Coronary artery (tissue), 2 donors: ENCODE results near the gene TRAPPC5.

Experiments used
- DNase-seq: peaks from one replicate; pipeline ENCODE4 v3.0.0-alpha.2; 2017; ENCODE audit warnings: low spot score
- H3K27ac ChIP-seq, 2 donors: fragments of 200-600 bp; sonication (generic); one replicate each; pipeline ENCODE4 v1.5.1; 2016 to 2019
- H3K4me3 ChIP-seq: fragments of 200-600 bp; sonication (generic); 2 replicates; pipeline ENCODE4 v1.5.1; 2016; ENCODE audit warnings: mild to moderate bottlenecking, moderate library complexity
- TF ChIP-seq, protein P1 (sequence below): fragments of 200-600 bp; sonication (generic); IDR thresholded peaks from one replicate; pipeline ENCODE4 v1.5.1; 2019; ENCODE audit warnings: antibody characterized with exemption

TRAPPC5 gene

DNA sequence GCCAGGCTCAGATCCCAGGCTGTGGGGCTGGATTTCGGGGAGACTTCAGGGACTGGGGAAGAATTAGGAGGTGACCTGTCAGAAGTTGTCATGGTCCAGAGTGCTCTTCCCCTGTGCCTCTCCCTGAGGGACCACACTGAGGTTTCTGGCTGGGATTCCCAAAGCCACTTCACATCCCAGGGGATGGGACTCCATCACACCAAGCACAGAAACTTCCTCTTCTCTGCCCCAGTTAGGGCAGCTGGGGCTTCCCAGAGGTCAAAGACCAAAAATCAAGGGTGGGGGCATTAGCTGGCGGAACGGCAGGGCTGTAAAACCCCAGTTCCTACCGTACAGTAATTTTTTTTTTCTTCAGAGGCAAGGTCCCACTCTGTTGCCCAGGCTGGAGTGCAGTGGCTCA is 13.9 kb downstream of the TRAPPC5 start:
- TF ChIP-seq, protein P1, sequence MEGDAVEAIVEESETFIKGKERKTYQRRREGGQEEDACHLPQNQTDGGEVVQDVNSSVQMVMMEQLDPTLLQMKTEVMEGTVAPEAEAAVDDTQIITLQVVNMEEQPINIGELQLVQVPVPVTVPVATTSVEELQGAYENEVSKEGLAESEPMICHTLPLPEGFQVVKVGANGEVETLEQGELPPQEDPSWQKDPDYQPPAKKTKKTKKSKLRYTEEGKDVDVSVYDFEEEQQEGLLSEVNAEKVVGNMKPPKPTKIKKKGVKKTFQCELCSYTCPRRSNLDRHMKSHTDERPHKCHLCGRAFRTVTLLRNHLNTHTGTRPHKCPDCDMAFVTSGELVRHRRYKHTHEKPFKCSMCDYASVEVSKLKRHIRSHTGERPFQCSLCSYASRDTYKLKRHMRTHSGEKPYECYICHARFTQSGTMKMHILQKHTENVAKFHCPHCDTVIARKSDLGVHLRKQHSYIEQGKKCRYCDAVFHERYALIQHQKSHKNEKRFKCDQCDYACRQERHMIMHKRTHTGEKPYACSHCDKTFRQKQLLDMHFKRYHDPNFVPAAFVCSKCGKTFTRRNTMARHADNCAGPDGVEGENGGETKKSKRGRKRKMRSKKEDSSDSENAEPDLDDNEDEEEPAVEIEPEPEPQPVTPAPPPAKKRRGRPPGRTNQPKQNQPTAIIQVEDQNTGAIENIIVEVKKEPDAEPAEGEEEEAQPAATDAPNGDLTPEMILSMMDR: no peak
- Histone ChIP-seq H3K27ac (no peak overlapping the region), H3K4me3 (no peak overlapping the region)
- DNase-seq: no peak

DNA sequence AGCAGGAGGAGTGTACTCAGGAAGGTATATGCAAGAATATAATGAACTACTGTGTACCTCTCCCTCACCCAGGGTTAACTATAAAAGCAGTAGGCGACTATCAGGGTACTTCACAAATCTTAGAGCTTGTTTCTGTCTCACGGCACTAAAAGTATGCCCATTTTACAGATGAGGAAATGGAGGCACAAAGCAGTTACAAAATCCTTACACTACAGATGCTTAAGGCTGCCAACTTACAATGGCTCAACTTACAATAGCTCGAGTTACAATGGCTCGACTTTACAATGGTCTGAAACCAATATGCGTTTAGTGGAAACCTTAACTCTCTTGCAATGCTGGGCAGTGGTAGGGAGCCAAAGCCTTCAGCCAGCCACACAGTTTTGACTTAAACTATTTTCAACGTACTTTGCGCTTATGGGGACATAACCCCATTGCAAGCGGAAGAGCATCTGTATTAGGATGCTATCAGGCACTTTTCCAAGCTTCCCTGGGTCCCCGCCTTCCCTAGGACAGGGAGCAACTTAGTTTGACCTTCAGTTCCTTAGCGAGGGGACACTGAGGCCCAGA is 17.2 kb downstream of the TRAPPC5 start:
- DNase-seq: no peak
- Histone ChIP-seq H3K27ac (no peak overlapping the region), H3K4me3 (no peak overlapping the region)
- TF ChIP-seq, protein P1: no peak

DNA sequence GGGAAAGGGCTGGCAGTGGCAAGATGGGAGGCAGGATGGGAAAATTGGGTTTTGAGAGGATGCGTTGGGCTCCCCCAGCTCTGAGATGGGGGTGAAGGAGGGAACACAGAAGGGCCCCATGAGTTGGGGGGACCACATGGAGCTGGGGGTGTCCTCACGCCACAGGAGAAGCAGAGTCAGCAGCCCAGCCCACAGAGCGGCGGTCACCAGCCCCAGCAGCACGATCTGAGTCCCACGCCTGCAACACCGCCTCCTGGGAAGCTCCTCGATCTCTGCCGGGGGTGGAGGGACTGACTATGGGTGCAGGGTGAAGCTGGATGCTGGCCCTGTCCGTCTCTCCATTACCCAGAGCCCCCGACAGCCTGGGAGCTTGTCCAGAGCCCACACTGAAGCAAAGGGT is 17.9 kb downstream of the TRAPPC5 start:
- Histone ChIP-seq H3K4me3 (no peak overlapping the region), H3K27ac (no peak overlapping the region)
- TF ChIP-seq, protein P1: no peak
- DNase-seq: no peak

DNA sequence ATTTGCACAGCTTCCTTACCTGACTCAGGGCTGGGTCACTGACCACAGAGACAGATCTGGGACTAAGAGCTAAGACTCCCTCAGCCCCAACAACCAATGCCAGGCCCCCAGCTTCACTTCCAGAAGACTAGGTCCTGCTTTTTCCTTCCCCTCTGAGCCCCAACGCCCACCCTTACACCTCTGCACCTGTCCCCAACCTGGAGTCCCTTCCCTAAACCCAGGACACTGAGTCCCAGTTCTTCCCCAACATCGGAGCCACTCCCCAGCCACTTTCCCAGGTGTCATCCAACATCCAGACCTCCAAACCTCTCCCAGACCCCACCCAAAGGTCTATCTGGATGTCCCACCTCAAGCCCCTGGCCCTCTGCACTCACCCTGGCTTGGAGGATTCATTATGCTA is 18.4 kb downstream of the TRAPPC5 start:
- DNase-seq: no peak
- Histone ChIP-seq H3K27ac (no peak overlapping the region), H3K4me3 (no peak overlapping the region)
- TF ChIP-seq, protein P1: no peak

DNA sequence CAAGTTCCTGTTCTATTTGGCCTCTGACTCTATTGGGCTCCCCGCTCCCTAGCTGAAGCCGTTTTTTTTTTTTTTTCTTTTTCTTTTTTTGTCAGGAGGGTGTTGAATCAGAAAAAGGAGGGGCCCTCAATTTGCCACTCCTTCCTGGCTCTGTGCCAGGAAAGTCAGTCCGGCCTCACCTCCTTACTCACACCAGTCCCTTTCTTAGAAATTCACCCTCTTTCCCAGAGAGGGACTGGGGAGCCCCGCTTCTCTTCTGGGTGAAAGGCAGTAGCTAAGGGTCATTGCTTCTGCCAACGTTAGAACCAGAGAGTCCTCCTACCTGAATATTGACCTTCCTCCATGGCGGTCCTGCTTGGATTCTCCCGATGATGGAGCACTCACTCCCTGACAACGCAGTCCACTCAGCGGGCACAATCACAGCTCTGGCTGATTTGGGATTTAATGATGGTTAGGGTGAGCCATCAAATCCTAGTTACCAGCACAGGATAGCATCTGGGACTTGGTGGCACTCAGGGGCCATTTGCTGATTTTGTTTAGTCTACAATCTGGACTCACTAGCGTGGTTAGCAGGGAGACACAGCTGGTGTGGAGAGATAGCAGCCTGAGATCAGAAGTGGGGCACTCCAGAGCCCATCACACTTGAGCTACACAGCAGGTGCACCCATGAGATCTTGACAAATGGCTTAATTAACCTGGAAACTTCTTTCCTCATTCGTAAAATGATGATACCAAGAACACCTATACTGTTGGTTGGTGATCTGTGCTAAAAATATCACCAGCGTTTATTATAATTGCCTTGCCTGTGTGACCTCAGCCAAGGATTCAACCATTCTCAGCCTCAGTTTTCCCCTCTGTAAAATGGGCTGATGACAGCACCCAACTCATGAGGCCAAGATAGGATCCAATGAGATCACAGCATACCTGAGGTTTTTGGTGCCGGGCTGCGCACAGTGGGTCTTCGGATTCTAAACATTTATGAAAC is 19.1 kb downstream of the TRAPPC5 start:
- DNase-seq: no peak
- Histone ChIP-seq H3K27ac (no peak overlapping the region), H3K4me3 (no peak overlapping the region)
- TF ChIP-seq, protein P1: no peak

DNA sequence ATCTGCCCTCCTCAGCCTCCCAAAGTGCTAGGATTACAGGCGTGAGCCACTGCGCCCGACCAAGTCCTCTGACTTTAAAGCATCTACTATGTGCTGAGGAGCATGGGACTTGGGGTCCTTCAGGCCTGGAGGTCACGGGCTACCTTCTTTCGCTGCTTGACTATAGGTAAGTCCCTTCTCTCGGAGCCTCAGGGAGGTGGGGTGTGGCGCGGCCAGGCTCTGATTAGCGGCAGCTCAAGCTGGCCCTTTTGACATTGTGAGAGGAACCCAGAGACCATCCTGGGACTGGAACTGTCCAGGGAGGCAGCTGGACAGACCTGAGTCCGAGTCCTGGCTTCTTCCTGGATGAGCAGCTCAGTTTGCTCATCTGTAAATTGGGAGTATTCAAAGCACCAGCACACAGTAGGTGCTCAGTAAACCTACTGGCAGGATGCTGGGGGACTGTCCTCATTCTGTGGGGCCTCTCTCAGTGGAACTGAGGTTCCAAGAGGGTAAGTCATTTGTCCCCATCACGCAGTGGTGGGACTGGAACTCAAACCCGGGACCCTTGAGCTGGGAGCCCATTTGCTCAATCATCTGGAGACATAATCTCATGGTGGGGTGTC is 20.5 kb downstream of the TRAPPC5 start:
- TF ChIP-seq, protein P1: no peak
- Histone ChIP-seq H3K4me3 (no peak overlapping the region), H3K27ac (no peak overlapping the region)
- DNase-seq: no peak
